GM18526 (cell line): ENCODE measurements around the gene BORCS6.

Experiments
- POLR2A ChIP-seq: IDR thresholded peaks from 3 replicates; pipeline ENCODE4 v1.6.1; 2011; ENCODE audit not compliant: insufficient read length; ENCODE audit errors: extremely low read depth

BORCS6 gene

DNA sequence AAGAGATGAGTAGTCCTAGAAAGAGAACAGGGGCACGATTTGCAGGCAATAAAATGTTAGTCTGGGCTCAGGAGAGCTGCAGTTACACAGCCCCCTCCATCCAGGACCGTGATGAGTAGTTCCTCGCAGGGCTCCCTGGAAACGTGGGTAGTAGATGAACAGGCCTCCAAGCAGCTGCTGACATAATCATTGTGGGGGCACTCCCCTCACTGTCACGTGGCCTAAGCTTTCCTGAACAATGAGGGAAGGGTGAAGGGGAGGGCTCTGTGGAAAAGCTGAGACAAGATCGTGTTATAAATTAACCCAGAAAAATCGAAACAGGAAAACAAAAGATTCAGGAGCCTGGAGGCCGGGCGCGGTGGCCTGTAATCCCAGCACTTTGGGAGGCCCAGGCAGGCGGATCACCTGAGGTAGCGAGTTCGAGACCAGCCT lies 36.4 kb downstream of the BORCS6 start:
- TF ChIP-seq POLR2A: no peak

DNA sequence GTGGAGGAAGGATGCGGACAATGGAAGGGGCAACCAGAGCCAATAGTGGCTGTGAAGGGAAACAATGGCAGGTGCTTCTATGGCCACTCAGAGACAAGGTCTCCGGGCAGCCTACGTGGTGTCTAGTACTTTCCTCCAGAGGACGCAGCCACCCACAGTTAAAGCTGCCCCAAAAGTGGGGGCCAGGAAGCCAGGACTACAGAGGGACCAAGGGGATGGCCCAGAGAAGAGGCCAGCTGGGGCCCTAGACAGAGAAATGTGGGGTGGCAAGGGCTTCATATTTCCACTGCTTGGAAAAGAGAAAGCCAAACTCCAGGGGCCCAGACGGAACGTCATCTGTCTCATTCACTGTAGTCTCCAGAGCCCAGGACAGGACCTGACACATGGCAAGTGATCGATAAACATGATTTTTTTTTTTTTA lies 36.9 kb downstream of the BORCS6 start:
- TF ChIP-seq POLR2A: no peak

DNA sequence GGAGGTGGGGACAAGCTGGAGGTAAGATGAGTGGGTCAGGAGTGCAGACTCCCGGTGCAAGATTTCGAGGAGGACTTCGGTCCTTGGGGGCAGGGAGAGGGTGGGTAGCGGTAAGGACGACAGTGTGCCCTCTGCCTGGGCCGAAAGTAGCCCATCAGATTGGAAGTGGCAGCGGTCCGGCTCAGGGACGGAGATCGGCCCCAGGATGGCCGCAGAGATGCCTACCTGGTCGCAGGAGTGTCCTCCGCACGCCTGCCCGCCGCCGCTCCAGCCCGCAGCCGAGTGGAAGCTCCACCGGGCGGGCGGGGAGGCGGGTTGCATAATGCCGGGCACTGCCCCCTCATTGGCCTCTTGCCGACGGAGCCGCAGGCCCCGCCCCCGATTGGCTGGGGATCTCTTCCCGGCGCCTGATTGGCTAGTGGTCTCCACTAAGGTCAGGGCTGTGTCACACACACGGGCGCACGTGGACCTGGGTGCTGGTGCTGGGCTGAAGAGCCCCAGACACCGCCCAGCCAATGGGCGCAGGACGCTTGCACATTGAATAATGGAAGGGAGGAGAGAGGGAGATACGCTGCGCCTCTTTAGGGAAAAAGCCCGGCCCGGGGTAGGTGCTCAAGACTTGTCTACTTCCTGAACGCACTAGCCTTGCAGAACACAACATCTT lies 37.7 kb downstream of the BORCS6 start, which contains the start of gene PER1:
Gene PER1, minus strand, starts transcription at position 293 of the 664 bp plus-strand sequence. CDS start 1,698 bp downstream, outside the sequence.
- peak; percentile 63 for TF ChIP-seq POLR2A

DNA sequence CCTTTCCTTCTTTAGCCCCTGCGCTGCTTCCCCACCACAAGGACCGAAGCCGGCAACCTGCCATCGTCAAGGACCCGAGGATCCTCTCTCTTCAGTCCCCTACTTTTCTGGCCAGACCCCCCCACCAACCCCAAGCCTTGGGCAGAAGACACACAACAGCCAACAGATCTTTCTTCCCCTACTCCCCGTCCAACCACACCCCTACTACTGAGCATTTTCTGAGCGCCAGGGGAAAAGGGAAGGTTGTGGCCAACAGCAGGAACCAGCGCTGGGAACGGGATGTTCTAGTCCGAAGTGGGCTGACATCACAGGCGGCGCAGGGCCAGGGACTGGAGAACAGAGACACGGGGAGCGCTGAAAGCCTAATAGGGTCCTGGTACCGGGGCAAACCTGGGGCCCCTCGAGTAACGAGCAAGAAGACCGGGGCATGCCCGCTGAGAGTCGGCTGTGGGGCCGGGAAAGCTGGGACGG lies 38.3 kb downstream of the BORCS6 start:
- no peak for TF ChIP-seq POLR2A

DNA sequence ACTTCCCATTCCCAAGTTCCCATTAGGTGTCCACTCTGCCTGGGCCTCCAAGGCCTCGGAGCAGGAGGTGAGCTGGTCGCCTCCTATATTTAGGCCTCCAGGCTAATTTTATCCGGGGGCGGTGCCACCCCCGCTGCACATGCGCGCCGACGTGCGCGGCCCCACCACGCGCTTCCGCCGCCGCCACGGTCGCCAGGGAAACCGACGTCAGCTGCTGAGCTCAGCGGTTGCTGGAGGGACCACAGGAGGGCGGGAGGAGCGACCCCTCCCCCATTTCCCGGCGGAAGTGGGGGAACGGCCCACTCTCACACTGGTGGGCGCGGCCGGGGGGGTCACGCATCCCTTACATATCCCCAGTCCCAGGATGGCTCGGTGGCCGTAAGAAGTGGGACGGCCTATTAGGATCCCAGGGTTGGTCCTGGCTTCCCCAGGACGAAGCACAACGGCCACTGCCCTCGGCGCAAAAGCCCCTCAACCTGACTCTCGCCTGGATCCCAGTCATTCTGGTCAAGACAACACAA lies 38.8 kb downstream of the BORCS6 start:
- TF ChIP-seq POLR2A: peak; percentile 18

DNA sequence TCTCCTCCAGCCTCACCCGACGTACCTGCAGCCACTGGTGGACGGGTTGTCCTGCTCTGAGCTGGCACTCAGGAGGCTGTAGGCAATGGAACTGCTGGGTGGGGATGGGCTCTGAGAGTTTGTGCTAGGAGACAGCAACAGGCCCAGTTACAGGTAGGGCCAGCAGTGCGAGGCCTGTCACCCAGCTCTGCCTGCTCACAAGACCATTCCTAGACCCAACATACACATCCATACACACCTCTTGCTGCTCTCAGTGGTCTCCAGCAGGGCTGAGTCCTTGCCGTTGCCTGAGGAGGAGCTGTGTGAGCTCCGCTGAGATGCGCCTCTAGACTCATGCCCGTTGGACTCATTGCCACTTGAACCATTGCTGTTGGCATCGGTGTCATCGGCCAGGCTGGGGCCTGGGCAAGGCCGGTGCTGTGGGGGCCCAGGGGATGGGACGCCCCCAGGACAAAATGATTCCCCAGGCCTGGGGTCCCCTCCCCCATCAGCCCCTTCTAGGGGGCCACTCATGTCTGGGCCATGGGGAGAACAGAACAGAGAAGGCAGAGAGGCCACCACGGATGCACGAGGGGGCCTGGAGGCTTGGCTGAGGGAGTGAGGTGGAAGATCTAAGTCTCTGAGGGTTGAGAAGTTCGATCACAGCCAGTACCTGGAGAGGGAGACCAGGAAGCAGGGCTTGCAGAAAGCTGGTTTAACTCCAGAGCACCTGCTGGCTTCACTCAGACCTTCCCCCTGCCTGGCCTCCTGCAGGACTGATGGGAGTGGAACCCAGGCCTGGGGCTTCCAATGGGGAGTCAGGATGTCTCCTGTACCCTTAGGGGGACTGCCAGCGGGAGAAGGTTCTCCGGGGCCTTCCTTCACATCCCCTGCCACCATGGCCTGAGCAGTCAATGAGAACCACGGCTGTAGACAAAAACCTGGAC lies 39.5 kb downstream of the BORCS6 start:
- TF ChIP-seq POLR2A: no peak

DNA sequence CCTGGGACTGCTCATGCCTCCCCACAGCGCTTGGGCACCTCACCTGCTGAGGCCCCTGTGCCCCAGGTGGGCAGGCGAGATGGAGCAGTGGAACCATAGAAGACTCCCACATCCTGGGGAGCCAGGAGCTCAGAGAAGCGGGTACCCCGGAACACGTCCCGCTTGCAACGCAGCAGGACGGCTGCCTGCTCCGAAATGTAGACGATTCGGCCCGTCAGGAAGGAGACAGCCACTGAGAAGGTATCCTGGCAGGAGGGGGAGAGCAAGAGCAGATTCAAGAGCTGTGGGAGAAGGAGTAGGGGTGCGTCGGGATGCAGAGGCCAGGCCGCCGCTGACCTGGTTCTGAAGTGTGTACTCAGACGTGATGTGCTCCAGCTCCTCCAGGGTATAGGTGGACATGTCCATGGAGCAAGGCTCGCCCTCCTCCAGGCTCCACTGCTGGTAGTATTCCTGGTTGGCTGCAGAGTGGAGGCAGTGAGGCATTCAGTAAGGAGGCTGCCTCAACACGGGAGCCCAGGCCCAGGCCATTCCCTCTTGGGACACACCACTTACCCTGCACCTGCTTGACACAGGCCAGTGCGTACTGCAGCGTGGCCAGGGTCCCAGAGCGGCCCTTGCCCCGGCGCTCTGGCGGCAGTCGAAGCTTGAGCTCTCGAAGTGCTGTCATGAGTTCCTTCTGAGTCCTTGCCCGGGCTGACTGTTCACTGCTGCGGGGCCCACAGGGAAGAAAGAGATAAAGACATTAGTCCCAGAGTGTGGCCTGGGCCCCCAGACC lies 40.4 kb downstream of the BORCS6 start:
- no peak for TF ChIP-seq POLR2A

DNA sequence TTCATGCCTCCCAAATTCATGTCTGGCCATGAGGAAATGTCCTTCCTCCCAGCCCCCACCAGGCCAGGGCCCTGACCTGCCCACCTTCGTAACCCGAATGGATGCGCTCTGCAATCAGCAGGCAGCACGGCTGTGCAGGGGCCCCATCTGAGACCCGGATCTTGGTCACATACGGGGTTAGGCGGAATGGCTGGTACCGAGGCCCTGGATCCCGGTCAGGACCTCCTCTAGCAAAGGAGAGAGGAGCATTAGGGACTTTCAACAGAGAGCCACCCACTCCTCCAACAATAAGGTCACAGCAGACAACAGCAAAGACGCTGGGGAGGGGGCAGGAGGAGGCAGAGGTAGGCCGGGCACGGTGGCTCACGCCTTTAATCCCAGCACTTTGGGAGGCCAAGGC lies 41.4 kb downstream of the BORCS6 start:
- no peak for TF ChIP-seq POLR2A

DNA sequence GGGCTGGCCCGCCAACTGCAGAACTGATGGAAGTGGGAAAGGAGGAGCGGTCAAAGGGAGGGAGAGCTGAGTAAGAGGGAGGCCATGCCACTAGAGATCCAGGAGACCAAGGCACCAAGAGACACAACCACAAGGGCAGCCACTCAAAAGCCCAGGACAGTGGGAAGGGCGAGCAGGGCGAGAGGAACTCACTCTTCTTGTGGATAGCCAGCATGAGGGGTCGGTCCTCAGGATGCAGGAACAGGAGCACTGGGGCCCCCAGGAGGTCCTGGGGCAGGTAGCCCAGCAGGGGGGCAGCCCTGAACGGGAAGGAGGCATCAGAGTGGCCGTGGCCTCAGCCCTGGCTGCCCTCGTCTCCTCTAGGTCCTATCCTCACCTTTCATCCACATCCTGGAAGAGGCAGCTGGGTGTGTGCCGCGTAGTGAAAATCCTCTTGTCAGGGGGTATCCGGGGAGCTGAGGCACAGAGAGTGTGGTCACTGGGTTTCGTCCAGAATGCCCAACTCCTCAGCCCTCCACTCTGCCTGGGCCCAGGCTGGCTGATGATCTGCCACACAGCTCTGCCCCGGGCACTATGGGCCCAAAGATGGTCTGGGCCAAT lies 42.1 kb downstream of the BORCS6 start:
- TF ChIP-seq POLR2A: no peak

DNA sequence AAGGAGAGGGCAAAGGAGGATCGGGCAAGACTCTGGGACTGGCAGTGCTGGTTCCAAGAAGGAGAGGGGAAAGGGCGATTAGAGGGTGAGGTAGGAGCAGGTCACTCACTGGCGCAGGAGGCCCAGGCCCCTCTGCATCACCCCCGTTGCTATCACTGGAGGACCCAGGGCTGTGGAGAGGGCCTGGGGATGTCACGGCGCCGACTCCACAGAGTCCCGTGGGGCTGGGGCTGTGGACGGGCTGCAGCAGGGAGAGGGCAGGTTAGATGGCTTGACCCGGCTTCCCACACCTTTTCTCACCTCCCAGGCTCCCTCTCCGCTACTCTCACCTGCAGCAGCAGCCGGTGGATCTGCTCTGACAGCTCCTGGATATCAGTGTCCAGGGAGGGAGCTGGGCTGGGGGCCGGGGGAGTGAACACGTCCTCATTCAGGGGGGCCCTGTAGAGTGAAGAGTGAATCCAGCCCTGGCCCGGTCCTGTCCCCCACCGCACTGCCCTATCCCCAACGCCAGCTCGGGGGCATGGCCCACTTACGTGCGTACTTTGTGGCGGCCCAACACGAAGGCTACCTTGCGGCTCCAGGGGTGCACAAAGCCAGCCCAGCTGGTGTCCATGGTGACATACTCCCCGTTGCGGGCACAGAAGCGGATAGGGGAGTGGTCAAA lies 42.7 kb downstream of the BORCS6 start:
- no peak for TF ChIP-seq POLR2A

DNA sequence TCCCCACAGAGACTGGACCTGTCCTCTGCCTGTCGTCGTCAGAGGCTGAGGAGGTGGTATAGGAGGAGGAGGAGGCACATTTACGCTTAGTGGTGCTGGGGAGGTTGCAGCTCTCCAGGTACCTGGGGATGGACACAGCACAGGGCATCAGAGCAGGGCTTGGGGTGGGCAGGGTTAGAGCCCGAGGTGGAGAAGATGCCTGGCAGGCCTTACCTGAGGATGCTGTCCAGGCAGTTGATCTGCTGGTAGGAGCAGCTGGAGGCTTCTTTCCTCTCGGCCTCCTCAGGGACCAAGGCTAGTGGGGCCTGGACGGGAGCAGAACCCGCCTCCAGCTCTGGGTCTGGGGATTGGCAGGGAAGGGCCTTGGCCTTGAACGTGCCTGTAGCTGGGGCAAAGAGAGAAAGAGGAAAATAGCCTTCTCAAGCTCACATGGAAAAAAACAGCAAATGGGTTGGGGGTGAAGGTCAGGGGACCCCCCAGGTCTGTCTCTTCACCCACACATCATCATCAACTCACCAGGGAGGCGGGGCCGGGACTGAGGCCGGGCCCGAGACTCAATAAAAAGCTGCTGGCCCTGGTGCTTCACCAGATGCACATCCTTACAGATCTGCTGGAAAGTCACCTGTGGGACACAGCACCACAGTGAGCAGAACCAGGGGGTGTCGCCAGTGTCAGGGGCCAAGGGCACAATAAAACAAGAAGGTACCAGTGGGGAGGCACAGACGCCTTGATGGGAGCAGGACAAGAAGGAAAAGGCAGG lies 43.4 kb downstream of the BORCS6 start:
- no peak for TF ChIP-seq POLR2A

DNA sequence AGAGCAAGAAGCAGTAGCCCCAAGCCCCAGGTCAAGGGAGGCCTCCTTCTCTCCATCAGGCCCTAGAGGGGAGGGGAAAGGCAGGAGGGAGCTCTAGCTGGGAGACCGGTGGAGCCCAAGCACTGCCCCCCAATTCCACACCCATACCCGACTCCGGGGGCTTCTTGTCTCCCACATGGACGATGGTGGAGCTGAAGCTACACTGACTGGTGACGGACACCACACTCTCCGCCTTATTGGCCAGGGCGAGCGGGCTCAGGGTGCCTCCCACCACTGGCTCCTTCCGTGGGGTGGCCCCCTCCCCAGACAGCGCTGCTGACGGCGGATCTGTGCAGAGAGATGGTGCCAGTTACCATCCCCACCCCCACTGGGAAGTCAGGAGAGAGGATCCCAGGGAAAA lies 44.2 kb downstream of the BORCS6 start:
- no peak for TF ChIP-seq POLR2A

DNA sequence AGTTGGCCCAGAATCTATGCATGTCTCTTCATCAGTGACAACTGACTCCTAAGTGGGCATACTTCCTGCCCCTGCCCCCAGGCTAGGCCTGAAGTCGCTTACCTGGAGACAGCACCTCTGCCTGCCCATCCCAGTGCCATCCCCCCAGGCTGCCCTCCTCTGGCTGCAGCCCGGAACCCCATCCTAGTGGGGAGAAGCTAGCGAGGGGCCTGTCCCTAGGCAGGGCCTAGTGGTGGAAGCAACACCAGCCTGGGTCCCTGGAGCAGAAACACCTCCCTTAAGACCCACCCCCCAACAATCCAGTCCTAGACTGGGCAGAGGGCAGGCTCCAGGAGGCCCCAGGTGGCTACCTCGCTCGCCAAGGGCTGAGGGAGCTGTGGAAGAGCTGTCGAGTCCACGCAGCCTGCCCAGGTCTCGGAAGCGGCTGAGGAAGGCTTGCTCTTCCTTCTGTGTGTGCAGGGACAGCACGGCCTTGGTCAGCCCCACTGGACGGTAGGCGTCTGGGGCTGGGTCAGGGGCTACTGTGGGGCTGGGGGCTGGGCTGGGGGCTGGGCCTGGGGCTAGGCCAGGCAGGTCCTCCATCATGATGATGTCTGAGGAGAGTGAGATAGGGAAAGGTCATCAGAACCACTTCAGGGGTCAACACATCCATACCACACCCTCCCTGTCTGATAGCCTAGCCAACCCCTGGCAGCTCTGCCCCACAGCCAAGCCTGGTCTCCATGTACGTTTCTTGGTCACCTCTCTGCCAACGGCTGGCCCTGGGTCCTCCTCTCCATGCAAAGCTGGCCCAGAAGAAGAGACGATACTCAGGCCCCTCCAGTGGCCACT lies 45.4 kb downstream of the BORCS6 start:
- TF ChIP-seq POLR2A: no peak
